K562 (cell line): ENCODE measurements around the gene ATP13A4. TPM values are rescaled to one million over a fixed set of nuclear protein-coding genes. Genes with fewer than 3 reads are reported as not detected.

Source experiments
- ATAC-seq: fragments of 200-7000 bp; cut with Tn5 transposase; 3 replicates; pipeline ENCODE4 v1.9.1; 2020; ENCODE audit warnings: moderate library complexity
- BruUV-seq: library from RNA; stranded (reverse); fragments of 400-500 nt; replicated peaks from 2 replicates; lab custom pipeline; 2021; lab: Mats Ljungman, UMichigan
- CTCF ChIA-PET: fragments of 300-600 bp; formaldehyde crosslinking; extraction: SDS; loops from one replicate; lab custom pipeline; 2021; ENCODE audit warnings: low intra/inter-chr PET ratio; lab: Yijun Ruan, JAX
- POLR2A ChIA-PET: fragments of 300-600, 350-650 bp; sonication (Branson Sonifier 250); formaldehyde crosslinking; extraction: SDS; loops from one replicate; lab custom pipeline; 2021; ENCODE audit warnings: antibody characterized with exemption, inconsistent platforms; lab: Yijun Ruan, JAX
- DNase-seq, 4 experiments: peaks; one replicate each; pipeline versions ENCODE4 v3.0.0 to v3.0.0-alpha.2; 2011 to 2018; ENCODE audit warnings: low spot score in 3 of 4, mixed read lengths in 3 of 4; ENCODE audit errors: extremely low read depth in 1 of 4
- FAIRE-seq: peaks from 2 replicates; lab custom pipeline; 2011; peaks lifted over from hg19 to GRCh38; lab: Jason Lieb, UNC
- H2AFZ ChIP-seq: 2 replicates; pipeline ENCODE4 v1.6.0; 2011; ENCODE audit warnings: low read depth, low read length, control low read depth, inconsistent platforms
- H3K27ac ChIP-seq: fragments of 200-600 bp; 3 replicates; pipeline ENCODE4 v1.8.0; 2011; ENCODE audit warnings: low read depth, mild to moderate bottlenecking, control low read depth, inconsistent platforms, low read length, moderate library complexity, mixed read lengths; ENCODE audit errors: extremely low read depth
- H3K27me3 ChIP-seq, 2 experiments: fragments of 300-600 bp in 1 of 2; 2 replicates in 1 of 2; 3 replicates in 1 of 2; pipeline versions ENCODE4 v1.6.0 to v1.8.0; 2011; ENCODE audit warnings: inconsistent platforms in 2 of 2, low read length in 2 of 2, mild to moderate bottlenecking in 1 of 2, mixed read lengths in 1 of 2, moderate library complexity in 1 of 2; ENCODE audit not compliant: control insufficient read depth in 2 of 2, insufficient read depth in 2 of 2
- H3K36me3 ChIP-seq: fragments of 300-600 bp; 3 replicates; pipeline ENCODE4 v1.8.0; 2011; ENCODE audit warnings: mild to moderate bottlenecking, low read length, inconsistent platforms; ENCODE audit not compliant: control insufficient read depth, insufficient read depth
- H3K4me1 ChIP-seq, 2 experiments: fragments of 200-600 bp in 1 of 2; replicated peaks in 1 of 2; 2 replicates in 1 of 2; 3 replicates in 1 of 2; pipeline versions ENCODE4 v1.5.1 to v1.8.0; 2011; ENCODE audit warnings: inconsistent platforms in 2 of 2, low read length in 2 of 2, mild to moderate bottlenecking in 1 of 2, mixed read lengths in 1 of 2, moderate library complexity in 1 of 2; ENCODE audit not compliant: control insufficient read depth in 2 of 2, insufficient read depth in 2 of 2
- H3K4me2 ChIP-seq: 2 replicates; pipeline ENCODE4 v1.6.1; 2011; ENCODE audit warnings: low read length, control low read depth, inconsistent platforms, mixed read lengths; ENCODE audit not compliant: insufficient read depth
- H3K4me3 ChIP-seq: fragments of 200-600 bp; sonication (generic), shearing (Covaris generic); 2 replicates; pipeline ENCODE4 v1.5.1; 2016; ENCODE audit warnings: control low read depth, inconsistent platforms
- H3K79me2 ChIP-seq: fragments of 200-600 bp; 3 replicates; pipeline ENCODE4 v1.8.0; 2011; ENCODE audit warnings: low read length, inconsistent platforms; ENCODE audit not compliant: control insufficient read depth, insufficient read depth
- H3K9ac ChIP-seq, 2 experiments: 2 replicates each; pipeline versions ENCODE4 v1.6.0 to v1.6.1; 2011; ENCODE audit warnings: low read depth in 2 of 2, low read length in 2 of 2, control low read depth in 1 of 2, inconsistent platforms in 1 of 2, mild to moderate bottlenecking in 1 of 2, mixed read lengths in 1 of 2; ENCODE audit not compliant: insufficient read depth in 1 of 2
- H3K9me1 ChIP-seq: one replicate; pipeline ENCODE4 v1.6.0; 2011; ENCODE audit warnings: inconsistent platforms, mild to moderate bottlenecking, low read length, moderate library complexity; ENCODE audit not compliant: control insufficient read depth, insufficient read depth
- H3K9me3 ChIP-seq: replicated peaks from 2 replicates; pipeline ENCODE4 v1.5.1; 2011; ENCODE audit warnings: low read depth, low read length, inconsistent platforms; ENCODE audit not compliant: control insufficient read depth, insufficient read depth
- H4K20me1 ChIP-seq: replicated peaks from 2 replicates; pipeline ENCODE4 v1.6.1; 2011; ENCODE audit warnings: low read length, inconsistent platforms, mixed read lengths; ENCODE audit not compliant: control insufficient read depth, insufficient read depth
- ESRRA ChIP-seq: fragments of 450-650 bp; IDR thresholded peaks from 2 replicates; pipeline ENCODE4 v1.6.1; 2014; ENCODE audit warnings: low read depth, mild to moderate bottlenecking, moderate library complexity, borderline replicate concordance
- VEZF1 ChIP-seq: fragments of 200-800 bp; sonication (Bioruptor generic); IDR thresholded peaks from 2 replicates; pipeline ENCODE4 v1.6.1; 2017; ENCODE audit warnings: missing genetic modification characterization, missing compliant biosample characterization
- ZNF263 ChIP-seq: sonication (generic); formaldehyde crosslinking; IDR thresholded peaks from 2 replicates; pipeline ENCODE4 v1.8.0; 2022; ENCODE audit warnings: mild to moderate bottlenecking, missing genetic modification reagents, borderline replicate concordance
- in situ Hi-C: fragments of 300-500 bp; cut with MboI; formaldehyde crosslinking; loops from 4 replicates; pipeline ENCODE4 v1.15.0; 2018; ENCODE audit warnings: inconsistent platforms, mixed read lengths
- intact Hi-C: fragments of 100-400 bp; cut with micrococcal nuclease; formaldehyde crosslinking; loops from 2 replicates; pipeline ENCODE4 v1.14.2; 2022
- polyA plus RNA-seq, 8 experiments: library from polyadenylated mRNA; depleted of rRNA in 4 of 8; stranded (reverse) in 5 of 8; unstranded in 3 of 8; fragments of >200 nt; fragmentation: Nextera tagmentation in 2 of 8; fragmentation: Illumina TruSeq in 1 of 8; extraction: Ambion mirVana in 2 of 8; extraction: Trizol in 1 of 8; gene quantifications; 2 replicates each; pipeline versions ENCODE4 v1.2.1 to v1.2.3, GENCODE V29; 2011 to 2014; ENCODE audit warnings: inconsistent platforms in 1 of 8, missing spikeins in 1 of 8
- total RNA-seq, 7 experiments: library from RNA; depleted of rRNA in 6 of 7; stranded (reverse); fragments of >200 nt in 6 of 7; fragmentation: Illumina TruSeq in 2 of 7; extraction: Trizol in 2 of 7; gene quantifications; 2 replicates each; pipeline versions ENCODE4 v1.2.1 to v1.2.3, GENCODE V29; 2011 to 2021; ENCODE audit warnings: low replicate concordance in 1 of 7

The ATP13A4 gene
- total and polyA plus RNA-seq, 9 of the 15 experiments (the other 6 are each of a cell fraction or from before 2014, with no cell fraction given): 0.03 to 0.14 (median 0.07) TPM; not detected in 6

GRCh38 chr3:193560091-193560490, 5.4 kb upstream of the ATP13A4 start (continued):
- TF ChIP-seq ZNF263 (CRISPR knock-in tag): no peak

GRCh38 chr3:193559100-193559499, 4.4 kb upstream of the ATP13A4 start:
- FAIRE-seq: no peak
- H4K20me1 ChIP-seq: no peaks in the 10 kb centered on the region
- in situ Hi-C loops: loop anchor here (25.0 kb wide), 1 partner anchor 997 kb away; no protein-coding TSS in a partner anchor

More at GRCh38 chr3:193559100-193559499, 4.4 kb upstream of the ATP13A4 start:
- ATAC-seq (no peak), DNase-seq (no peak)
- H3K4me1 ChIP-seq: no peaks in the 10 kb centered on the region
- H3K79me2 ChIP-seq: no peaks in the 10 kb centered on the region
- no peak overlapping the region for H3K27ac ChIP-seq
- intact Hi-C loops: no loop called here
- CTCF ChIA-PET: no interaction called here
- no peaks in the 10 kb centered on the region for H3K9me1 ChIP-seq
- peaks cover under 1 to 20% of the 10 kb centered on the region in 2 experiments; a peak in 4 of 5 replicates for H3K27me3 ChIP-seq
- peak; percentile 93 for TF ChIP-seq ESRRA
- TF ChIP-seq VEZF1: no peak
- no peaks in the 10 kb centered on the region for H3K36me3 ChIP-seq
- no peak overlapping the region for H3K4me2 ChIP-seq
- no TSS peak for BruUV-seq
- H3K9me3 ChIP-seq: no peaks in the 10 kb centered on the region
- no peak overlapping the region for H3K4me3 ChIP-seq
- no peak overlapping the region for H2AFZ ChIP-seq
- no peak overlapping the region for H3K9ac ChIP-seq
- POLR2A ChIA-PET: no interaction called here
